Measurements from ENCODE around the gene ZBED4.

DNA sequence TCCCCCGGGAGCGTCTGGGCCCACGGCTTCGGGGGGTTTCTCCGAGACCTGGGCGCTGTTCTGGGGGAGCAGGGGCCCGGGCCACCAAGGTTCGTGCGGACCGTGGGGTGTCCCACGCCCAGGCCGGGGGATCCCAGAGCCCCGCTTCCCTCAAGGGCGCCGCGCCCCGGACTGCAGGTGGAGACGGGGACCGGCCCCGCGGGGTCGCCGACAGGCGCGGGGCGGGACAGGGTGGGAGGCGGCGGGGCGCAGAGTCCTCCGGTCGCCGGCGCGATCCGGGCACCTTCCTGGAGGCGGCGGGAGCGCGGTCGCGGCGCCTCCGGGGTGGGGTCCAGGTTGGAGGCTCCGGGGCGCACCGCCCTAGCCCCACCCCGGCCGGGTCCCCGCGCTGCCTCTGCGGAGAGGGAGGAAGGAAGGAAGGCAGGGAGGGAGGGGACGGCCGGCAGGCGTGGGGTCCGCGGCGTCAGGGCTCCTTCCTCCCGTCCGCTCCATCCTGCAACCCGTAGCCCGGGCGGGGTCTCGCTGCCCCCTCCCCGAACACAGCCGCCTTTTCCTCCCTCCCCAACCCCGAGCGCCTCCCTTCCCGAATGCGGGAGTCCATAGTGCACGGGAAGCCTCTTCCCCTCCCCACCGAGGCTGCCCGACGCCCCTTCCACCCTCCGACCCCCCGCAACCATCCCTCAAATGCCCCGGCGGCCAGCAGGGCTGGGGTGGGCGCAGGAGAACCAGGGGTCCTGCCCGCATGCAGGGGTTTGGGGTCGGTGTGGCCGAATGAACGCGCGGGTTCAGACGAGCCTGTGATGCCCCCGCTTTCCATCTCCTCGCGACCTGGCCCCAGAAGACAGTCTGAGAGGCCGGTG lies 4.3 kb upstream of the ZBED4 start:
- TF ChIP-seq, protein P1, sequence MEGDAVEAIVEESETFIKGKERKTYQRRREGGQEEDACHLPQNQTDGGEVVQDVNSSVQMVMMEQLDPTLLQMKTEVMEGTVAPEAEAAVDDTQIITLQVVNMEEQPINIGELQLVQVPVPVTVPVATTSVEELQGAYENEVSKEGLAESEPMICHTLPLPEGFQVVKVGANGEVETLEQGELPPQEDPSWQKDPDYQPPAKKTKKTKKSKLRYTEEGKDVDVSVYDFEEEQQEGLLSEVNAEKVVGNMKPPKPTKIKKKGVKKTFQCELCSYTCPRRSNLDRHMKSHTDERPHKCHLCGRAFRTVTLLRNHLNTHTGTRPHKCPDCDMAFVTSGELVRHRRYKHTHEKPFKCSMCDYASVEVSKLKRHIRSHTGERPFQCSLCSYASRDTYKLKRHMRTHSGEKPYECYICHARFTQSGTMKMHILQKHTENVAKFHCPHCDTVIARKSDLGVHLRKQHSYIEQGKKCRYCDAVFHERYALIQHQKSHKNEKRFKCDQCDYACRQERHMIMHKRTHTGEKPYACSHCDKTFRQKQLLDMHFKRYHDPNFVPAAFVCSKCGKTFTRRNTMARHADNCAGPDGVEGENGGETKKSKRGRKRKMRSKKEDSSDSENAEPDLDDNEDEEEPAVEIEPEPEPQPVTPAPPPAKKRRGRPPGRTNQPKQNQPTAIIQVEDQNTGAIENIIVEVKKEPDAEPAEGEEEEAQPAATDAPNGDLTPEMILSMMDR (conservative IDR thresholded peaks at IDR 0.05 in 1 of 2, IDR thresholded peaks at IDR 0.05 in 1 of 2; ENCODE audit: low read depth in 1 of 2, low read length in 2 of 2): no peak
- TF ChIP-seq EZH2 (IDR thresholded peaks at IDR 0.05; ENCODE audit: low read length, missing control alignments): peak; percentile 94

Measured in fibroblast of lung (primary cell).